ENCODE data around the gene ZNF518A. TPM values are rescaled to one million over a fixed set of nuclear protein-coding genes. Genes with fewer than 3 reads are reported as not detected.

ZNF518A gene
- total and polyA plus RNA-seq, 2 of the 8 experiments (the other 6 are each of a cell fraction or from before 2014, with no cell fraction given), result 6.6 to 34.8 TPM

DNA sequence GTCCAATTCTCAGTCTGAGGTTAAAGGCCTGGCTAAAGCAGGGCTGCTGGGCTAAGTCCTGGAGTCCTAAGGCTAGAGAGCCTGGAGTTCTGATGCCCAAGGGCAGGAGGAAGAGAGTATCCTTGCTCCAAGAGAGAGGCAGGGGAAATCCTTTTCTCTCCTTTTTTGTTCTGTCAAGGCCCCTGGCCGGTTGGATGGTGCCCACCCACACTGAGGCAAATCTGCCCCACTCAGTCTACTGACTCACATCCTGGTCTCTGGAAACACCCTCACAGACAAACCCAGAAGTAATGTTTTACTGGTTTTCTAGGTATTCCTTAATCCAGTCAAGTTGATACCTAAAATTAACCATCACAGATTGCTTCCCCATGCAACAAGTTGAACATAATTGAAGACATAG is 23.0 kb downstream of the ZNF518A start:
- H2BK20ac ChIP-seq (ENCODE audit: low read length), result no peak overlapping the region
- no peak overlapping the region for H3K4me2 ChIP-seq (ENCODE audit: insufficient read depth in 1 of 2, low read depth in 2 of 2, low read length in 2 of 2)
- no peak overlapping the region for H3K4ac ChIP-seq (replicated peaks; ENCODE audit: insufficient read length, low read depth, low read length)
- H3K14ac ChIP-seq (ENCODE audit: insufficient read length), result no peak overlapping the region
- no peak overlapping the region for H4K91ac ChIP-seq (replicated peaks; ENCODE audit: insufficient read length, low read length)
- no peaks in the 10 kb centered on the region for H3K4me1 ChIP-seq (replicated peaks in 1 of 4; ENCODE audit: control insufficient read depth in 3 of 4, insufficient read depth in 4 of 4, low read length in 3 of 4)
- no peak overlapping the region for H2BK12ac ChIP-seq (ENCODE audit: low read depth, low read length)
- POLR2A ChIA-PET (ENCODE audit: partially characterized antibody), result interaction anchor here (3.6 kb wide), 1 partner anchor 23 kb away, joined by 20 read pairs; the partner anchor contains the start of gene ZNF518A
- H3K79me1 ChIP-seq (ENCODE audit: low read depth, low read length), result no peaks in the 10 kb centered on the region; the same call in 1 of the 2 replicates
- H2AK5ac ChIP-seq (ENCODE audit: low read depth, low read length), result no peak overlapping the region
- no peak overlapping the region for H3K23ac ChIP-seq (ENCODE audit: insufficient read length)
- H3K4me3 ChIP-seq (ENCODE audit: extremely low read depth in 1 of 4, insufficient read depth in 2 of 4, low read depth in 3 of 4, low read length in 4 of 4), result no peak overlapping the region
- no peak overlapping the region for H3K9ac ChIP-seq (replicated peaks in 1 of 4; ENCODE audit: extremely low read depth in 1 of 4, low read depth in 3 of 4, low read length in 3 of 4)
- no peak overlapping the region for H4K5ac ChIP-seq (ENCODE audit: insufficient read length, low read depth, low read length)
- no peak overlapping the region for H2AFZ ChIP-seq (ENCODE audit: low read length)
- WGBS, 2 experiments (ENCODE audit: extremely low coverage in 1 of 2, insufficient coverage in 1 of 2, insufficient read length in 1 of 2, insufficient replicate concordance in 2 of 2, low coverage in 1 of 2, low lambda C conversion rate in 2 of 2, missing lambda C conversion rate in 1 of 2), result 88% methylated on average over 1 of the region's 1 CpG; no CpG with 5 or more reads in 1 of the 2 experiments
- 0 out of 4 replicates have a peak, but pooled peaks cover 0 to 5% of the 10 kb centered on the region in 2 experiments for H3K79me2 ChIP-seq (ENCODE audit: control insufficient read depth in 1 of 2, insufficient read depth in 2 of 2, low read length in 2 of 2)
- no peaks in the 10 kb centered on the region for H3K27me3 ChIP-seq (replicated peaks in 1 of 4; ENCODE audit: control insufficient read depth in 3 of 4, extremely low read depth in 1 of 4, insufficient read depth in 3 of 4, low read length in 3 of 4)
- H3K18ac ChIP-seq (ENCODE audit: extremely low read depth, low read length), result no peak overlapping the region
- no peak overlapping the region for H3K56ac ChIP-seq (replicated peaks; ENCODE audit: insufficient read length, low read depth, low read length)
- H4K8ac ChIP-seq (ENCODE audit: extremely low read depth, insufficient read depth, low read length), result no peak overlapping the region
- H3K36me3 ChIP-seq (ENCODE audit: control insufficient read depth in 2 of 4, insufficient read depth in 4 of 4, low read length in 3 of 4), result peaks cover 0 to 52% (median 28%) of the 10 kb centered on the region in 4 experiments; a peak in 6 of 8 replicates
- FAIRE-seq, result no peak
- H2BK15ac ChIP-seq (ENCODE audit: low read length), result no peak overlapping the region
- H3K27ac ChIP-seq (ENCODE audit: low read depth, low read length), result no peak overlapping the region
- no peak for DNase-seq (ENCODE audit: low read depth in 1 of 2, low spot score in 2 of 2)
- no peaks in the 10 kb centered on the region for H3K23me2 ChIP-seq (ENCODE audit: low read depth, low read length)
- H2BK5ac ChIP-seq (ENCODE audit: low read depth, low read length), result no peak overlapping the region
- CTCF ChIA-PET (ENCODE audit: partially characterized antibody), result no interaction called here
- H4K20me1 ChIP-seq (replicated peaks in 1 of 2; ENCODE audit: control insufficient read depth in 1 of 2, insufficient read depth in 2 of 2, low read length in 2 of 2), result no peaks in the 10 kb centered on the region
- H3K9me3 ChIP-seq (ENCODE audit: insufficient read depth in 2 of 2, low read depth in 1 of 2, low read length in 1 of 2), result no peaks in the 10 kb centered on the region
- no peak overlapping the region for H2BK120ac ChIP-seq (replicated peaks; ENCODE audit: low read depth, low read length)
- TF ChIP-seq CHD2 (IDR thresholded peaks at IDR 0.05; ENCODE audit: low read length), result no peak
- TF ChIP-seq KDM5A (IDR thresholded peaks at IDR 0.05; ENCODE audit: low read length), result no peak
- TF ChIP-seq TEAD4 (IDR thresholded peaks at IDR 0.05; ENCODE audit: low read depth, low read length), result no peak
- TF ChIP-seq EZH2 (IDR thresholded peaks at IDR 0.05; ENCODE audit: low read depth, low read length, severe bottlenecking), result no peak
- no peak for TF ChIP-seq MAFK (IDR thresholded peaks at IDR 0.05; ENCODE audit: low read depth, low read length)
- TF ChIP-seq PHF8 (conservative IDR thresholded peaks at IDR 0.05; ENCODE audit: low read depth, low read length), result no peak
- TF ChIP-seq FOSL1 (IDR thresholded peaks at IDR 0.05; ENCODE audit: insufficient read depth, low read depth, low read length), result no peak
- TF ChIP-seq, protein P1, sequence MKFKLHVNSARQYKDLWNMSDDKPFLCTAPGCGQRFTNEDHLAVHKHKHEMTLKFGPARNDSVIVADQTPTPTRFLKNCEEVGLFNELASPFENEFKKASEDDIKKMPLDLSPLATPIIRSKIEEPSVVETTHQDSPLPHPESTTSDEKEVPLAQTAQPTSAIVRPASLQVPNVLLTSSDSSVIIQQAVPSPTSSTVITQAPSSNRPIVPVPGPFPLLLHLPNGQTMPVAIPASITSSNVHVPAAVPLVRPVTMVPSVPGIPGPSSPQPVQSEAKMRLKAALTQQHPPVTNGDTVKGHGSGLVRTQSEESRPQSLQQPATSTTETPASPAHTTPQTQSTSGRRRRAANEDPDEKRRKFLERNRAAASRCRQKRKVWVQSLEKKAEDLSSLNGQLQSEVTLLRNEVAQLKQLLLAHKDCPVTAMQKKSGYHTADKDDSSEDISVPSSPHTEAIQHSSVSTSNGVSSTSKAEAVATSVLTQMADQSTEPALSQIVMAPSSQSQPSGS (IDR thresholded peaks at IDR 0.05; ENCODE audit: low read length), result no peak
- no peak for TF ChIP-seq CEBPB (IDR thresholded peaks at IDR 0.05; ENCODE audit: low read depth, low read length)
- TF ChIP-seq NANOG (IDR thresholded peaks at IDR 0.05; ENCODE audit: insufficient read depth, low read depth, low read length, poor library complexity, severe bottlenecking), result no peak
- TF ChIP-seq POLR2AphosphoS5 (IDR thresholded peaks at IDR 0.05; ENCODE audit: low read depth, low read length), result no peak

Measured in H1 (cell line).